ENCODE data around the gene HNRNPA2B1.

Gene HNRNPA2B1

DNA sequence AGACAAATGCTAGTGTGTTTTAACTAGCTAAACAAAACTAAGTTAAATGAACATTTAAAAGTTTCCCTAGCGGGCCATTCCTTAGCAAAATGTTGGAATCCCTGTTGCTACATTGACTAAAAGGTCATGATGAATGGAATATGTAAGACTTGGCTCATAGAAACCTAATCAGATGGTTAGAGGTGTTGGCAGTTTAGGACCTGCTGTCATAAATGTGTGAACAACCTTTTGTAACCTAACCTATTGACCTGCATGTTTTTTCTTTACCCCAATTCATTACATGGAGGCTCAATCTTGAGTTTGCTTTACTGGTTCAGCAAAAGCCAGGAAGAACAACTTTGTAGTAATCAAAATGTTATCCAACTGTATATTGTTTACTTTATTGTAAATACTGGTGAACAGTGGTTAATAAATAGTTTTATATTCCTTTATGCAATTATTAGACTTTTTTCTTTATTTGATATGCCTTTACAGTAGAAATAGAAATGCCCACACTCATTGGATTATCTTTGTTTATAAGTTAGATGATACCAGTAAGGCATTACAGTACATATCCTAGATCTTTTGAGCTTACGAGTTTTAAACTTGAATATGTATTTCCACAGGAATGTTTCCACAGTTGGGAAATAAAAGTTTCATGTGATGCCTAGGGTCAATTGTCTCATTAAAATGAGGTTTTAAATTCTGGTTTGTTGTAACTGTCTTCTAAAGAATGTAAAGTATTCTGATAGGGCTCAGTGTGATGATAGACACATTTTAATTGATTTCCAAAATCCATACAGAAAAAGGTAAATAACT lies 12.6 kb upstream of the HNRNPA2B1 start:
- TF ChIP-seq, protein P1, sequence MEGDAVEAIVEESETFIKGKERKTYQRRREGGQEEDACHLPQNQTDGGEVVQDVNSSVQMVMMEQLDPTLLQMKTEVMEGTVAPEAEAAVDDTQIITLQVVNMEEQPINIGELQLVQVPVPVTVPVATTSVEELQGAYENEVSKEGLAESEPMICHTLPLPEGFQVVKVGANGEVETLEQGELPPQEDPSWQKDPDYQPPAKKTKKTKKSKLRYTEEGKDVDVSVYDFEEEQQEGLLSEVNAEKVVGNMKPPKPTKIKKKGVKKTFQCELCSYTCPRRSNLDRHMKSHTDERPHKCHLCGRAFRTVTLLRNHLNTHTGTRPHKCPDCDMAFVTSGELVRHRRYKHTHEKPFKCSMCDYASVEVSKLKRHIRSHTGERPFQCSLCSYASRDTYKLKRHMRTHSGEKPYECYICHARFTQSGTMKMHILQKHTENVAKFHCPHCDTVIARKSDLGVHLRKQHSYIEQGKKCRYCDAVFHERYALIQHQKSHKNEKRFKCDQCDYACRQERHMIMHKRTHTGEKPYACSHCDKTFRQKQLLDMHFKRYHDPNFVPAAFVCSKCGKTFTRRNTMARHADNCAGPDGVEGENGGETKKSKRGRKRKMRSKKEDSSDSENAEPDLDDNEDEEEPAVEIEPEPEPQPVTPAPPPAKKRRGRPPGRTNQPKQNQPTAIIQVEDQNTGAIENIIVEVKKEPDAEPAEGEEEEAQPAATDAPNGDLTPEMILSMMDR (IDR thresholded peaks at IDR 0.05; ENCODE audit: insufficient read depth, low read length, poor library complexity, severe bottlenecking): no peak
- no peaks in the 10 kb centered on the region for H3K27me3 ChIP-seq (replicated peaks; ENCODE audit: control insufficient read depth, insufficient read depth, low read length)
- H3K36me3 ChIP-seq (ENCODE audit: control insufficient read depth, insufficient read depth, low read length): peaks cover 6% of the 10 kb centered on the region
- no peak for DNase-seq (ENCODE audit: extremely low read depth, insufficient read length)
- H3K4me3 ChIP-seq (replicated peaks; ENCODE audit: low read depth, low read length): no peak overlapping the region

DNA sequence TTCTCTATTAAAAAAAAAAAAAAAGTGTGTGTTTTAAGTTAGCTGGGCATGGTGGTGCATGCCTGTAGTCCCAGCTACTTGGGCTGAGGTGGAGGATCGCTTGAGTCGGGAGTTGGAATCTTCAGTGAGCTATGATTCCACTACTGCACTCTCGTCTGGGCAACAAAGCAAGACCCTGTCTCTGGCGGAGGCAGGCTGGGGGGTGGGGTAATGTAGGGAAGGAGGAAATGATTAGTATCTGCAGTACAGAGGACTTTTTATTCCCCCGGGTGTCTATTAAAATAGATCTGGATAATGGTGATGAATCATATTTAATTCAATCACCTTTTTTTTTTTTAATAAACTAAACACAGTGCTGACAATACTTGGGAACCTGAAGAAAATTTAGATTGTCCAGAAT lies 7.5 kb upstream of the HNRNPA2B1 start:
- no peak for DNase-seq (ENCODE audit: extremely low read depth, insufficient read length)
- Histone ChIP-seq H3K27me3 (replicated peaks; ENCODE audit: control insufficient read depth, insufficient read depth, low read length) (no peaks in the 10 kb centered on the region), H3K4me3 (replicated peaks; ENCODE audit: low read depth, low read length) (no peak overlapping the region), H3K36me3 (ENCODE audit: control insufficient read depth, insufficient read depth, low read length) (peaks cover 10% of the 10 kb centered on the region)
- TF ChIP-seq, protein P1 (IDR thresholded peaks at IDR 0.05; ENCODE audit: insufficient read depth, low read length, poor library complexity, severe bottlenecking): no peak

DNA sequence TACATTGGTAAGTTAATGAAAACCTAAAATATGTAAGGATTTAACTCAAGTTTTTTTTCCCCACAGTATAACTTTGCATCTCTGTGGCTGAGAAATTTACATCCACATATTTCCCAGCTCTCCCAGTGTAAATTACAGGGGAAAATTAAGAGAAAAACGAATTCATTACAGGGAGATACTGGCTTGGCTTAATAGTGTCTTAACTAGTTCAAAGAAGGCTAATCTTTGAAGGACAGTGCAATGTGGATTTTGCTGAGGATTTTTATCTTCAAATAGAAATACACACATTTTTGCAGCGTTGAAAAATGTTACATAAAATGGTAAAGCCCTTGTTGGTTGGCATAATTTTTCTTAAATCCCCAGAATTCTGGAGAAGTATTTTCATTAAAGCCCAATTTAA lies 2.5 kb upstream of the HNRNPA2B1 start:
- TF ChIP-seq, protein P1 (IDR thresholded peaks at IDR 0.05; ENCODE audit: insufficient read depth, low read length, poor library complexity, severe bottlenecking): no peak
- Histone ChIP-seq H3K27me3 (replicated peaks; ENCODE audit: control insufficient read depth, insufficient read depth, low read length) (no peaks in the 10 kb centered on the region), H3K36me3 (ENCODE audit: control insufficient read depth, insufficient read depth, low read length) (peaks cover 3% of the 10 kb centered on the region), H3K4me3 (replicated peaks; ENCODE audit: low read depth, low read length) (peak overlapping the region; percentile 95)
- DNase-seq (ENCODE audit: extremely low read depth, insufficient read length): no peak

DNA sequence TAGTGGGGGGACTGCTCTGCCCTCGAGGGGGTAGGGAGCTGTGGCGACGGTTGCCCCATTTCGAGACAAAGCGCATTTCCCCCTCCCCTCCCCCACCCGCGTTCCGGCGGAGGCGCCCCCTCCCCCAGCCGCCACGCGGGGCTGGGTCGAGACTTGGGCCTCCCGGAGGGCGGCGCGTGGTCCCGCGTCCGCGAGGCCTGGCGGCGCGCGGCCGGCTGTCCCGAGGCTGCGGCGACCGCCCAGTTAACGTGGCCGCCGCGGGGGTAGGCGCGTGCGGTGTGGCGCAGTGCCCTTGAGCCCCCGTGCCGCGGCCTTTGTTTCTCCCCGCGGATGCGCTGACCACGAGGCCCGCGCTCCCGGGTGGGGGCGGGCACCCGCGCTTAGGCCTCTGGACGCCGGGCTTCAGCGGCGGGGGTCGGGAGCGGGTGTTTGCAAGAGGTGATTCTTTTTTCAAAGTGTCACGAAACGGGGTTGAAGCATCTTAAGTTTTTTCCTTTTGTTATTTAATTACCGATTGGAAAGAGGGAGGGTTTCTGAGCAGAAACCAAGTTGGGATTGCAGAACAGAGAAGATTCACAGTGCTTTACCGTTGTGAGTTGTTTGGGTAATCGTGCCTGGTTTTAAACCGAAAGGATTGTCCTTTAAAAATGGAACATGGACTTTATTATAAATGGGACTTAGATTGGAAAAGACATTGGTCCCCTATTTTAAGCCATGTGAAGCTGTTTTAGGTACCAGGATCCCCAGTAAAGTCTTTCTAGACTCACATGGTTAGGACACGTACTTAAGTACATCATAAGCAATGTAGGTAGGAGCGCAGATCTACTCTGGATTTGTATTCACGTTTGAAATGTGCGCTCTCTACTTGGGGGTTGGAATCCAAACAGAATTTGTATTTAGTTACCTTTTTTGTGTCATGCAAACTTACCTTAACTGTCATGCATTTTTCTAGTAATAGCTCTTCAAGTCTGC lies 1.8 kb upstream of the HNRNPA2B1 start:
- TF ChIP-seq, protein P1 (IDR thresholded peaks at IDR 0.05; ENCODE audit: insufficient read depth, low read length, poor library complexity, severe bottlenecking): no peak
- DNase-seq (ENCODE audit: extremely low read depth, insufficient read length): no peak
- Histone ChIP-seq H3K4me3 (replicated peaks; ENCODE audit: low read depth, low read length) (peak overlapping the region; percentile 95), H3K27me3 (replicated peaks; ENCODE audit: control insufficient read depth, insufficient read depth, low read length) (no peaks in the 10 kb centered on the region), H3K36me3 (ENCODE audit: control insufficient read depth, insufficient read depth, low read length) (no peaks in the 10 kb centered on the region; the same call in none of the 2 replicates)

DNA sequence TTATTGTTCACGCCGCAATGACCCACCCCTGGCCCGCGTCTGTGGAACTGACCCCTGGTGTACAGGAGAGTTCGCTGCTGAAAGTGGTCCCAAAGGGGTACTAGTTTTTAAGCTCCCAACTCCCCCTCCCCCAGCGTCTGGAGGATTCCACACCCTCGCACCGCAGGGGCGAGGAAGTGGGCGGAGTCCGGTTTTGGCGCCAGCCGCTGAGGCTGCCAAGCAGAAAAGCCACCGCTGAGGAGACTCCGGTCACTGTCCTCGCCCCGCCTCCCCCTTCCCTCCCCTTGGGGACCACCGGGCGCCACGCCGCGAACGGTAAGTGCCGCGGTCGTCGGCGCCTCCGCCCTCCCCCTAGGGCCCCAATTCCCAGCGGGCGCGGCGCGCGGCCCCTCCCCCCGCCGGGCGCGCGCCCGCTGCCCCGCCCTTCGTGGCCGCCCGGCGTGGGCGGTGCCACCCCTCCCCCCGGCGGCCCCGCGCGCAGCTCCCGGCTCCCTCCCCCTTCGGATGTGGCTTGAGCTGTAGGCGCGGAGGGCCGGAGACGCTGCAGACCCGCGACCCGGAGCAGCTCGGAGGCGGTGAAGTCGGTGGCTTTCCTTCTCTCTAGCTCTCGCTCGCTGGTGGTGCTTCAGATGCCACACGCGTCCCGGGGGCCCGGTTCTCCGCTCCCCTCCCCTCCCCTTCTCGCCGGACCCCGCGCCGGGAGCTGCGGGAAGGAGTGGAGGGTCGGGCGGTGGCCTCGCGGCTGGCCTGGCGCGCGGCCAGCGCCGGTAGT lies 887 bp upstream of the HNRNPA2B1 start, which contains the start of gene CBX3:
CBX3 (plus strand) TSS at position 499 of the 772 bp plus-strand sequence. CDS start 1,254 bp downstream, outside the sequence.
- Histone ChIP-seq H3K4me3 (replicated peaks; ENCODE audit: low read depth, low read length) (peak within 1 kb of the TSS; percentile 95), H3K27me3 (replicated peaks; ENCODE audit: control insufficient read depth, insufficient read depth, low read length) (no peaks in the 10 kb centered on the region), H3K36me3 (ENCODE audit: control insufficient read depth, insufficient read depth, low read length) (peaks cover 2% of the 10 kb centered on the region)
- peak; percentile 96 for DNase-seq (ENCODE audit: extremely low read depth, insufficient read length)
- TF ChIP-seq, protein P1 (IDR thresholded peaks at IDR 0.05; ENCODE audit: insufficient read depth, low read length, poor library complexity, severe bottlenecking): no peak

Measured in GM06990 (cell line).